B cell (primary cell): ENCODE measurements around the gene TFF2. TPM values are rescaled to one million over a fixed set of nuclear protein-coding genes. Genes with fewer than 3 reads are reported as not detected.
A peak's percentile ranks its signal among the peaks of the same experiment; 100 is the strongest.

Source experiments
- ATAC-seq: fragments of 200-7000 bp; cut with Tn5 transposase; one replicate; pipeline ENCODE4 v1.10.0; 2021; ENCODE audit warnings: low read depth, mild to moderate bottlenecking, moderate number of reproducible peaks, moderate library complexity
- CTCF ChIA-PET: fragments of 350-600 bp; sonication (Branson Sonifier 250); formaldehyde crosslinking; loops from one replicate; lab custom pipeline; 2021; ENCODE audit warnings: antibody characterized with exemption, inconsistent platforms; lab: Charles Lee
- POLR2A ChIA-PET: fragments of 350-600 bp; sonication (Branson Sonifier 250); formaldehyde crosslinking; loops from one replicate; lab custom pipeline; 2021; ENCODE audit warnings: antibody characterized with exemption; lab: Charles Lee
- DNase-seq: peaks from one replicate; pipeline ENCODE4 v3.0.0; 2013
- H2AFZ ChIP-seq: 2 replicates; pipeline ENCODE4 v1.6.1; 2012; ENCODE audit warnings: mild to moderate bottlenecking, low read depth, low read length; ENCODE audit not compliant: insufficient read depth, poor library complexity, severe bottlenecking
- H3K27ac ChIP-seq, 2 donors: 1 replicate in 1 of 2; 2 replicates in 1 of 2; pipeline ENCODE4 v1.5.1; 2012 to 2013; ENCODE audit warnings: low read length in 2 of 2, mild to moderate bottlenecking in 2 of 2, moderate library complexity in 1 of 2
- H3K27me3 ChIP-seq, 4 experiments: fragments of 200-600 bp in 1 of 4; sonication (generic) in 1 of 4; replicated peaks in 1 of 4; 1 replicate in 2 of 4; 2 replicates in 2 of 4; pipeline versions ENCODE4 v1.6.1 to v1.7.0; 2013 to 2016; ENCODE audit warnings: low read length in 3 of 4, mild to moderate bottlenecking in 2 of 4, mixed read lengths in 1 of 4, moderate library complexity in 1 of 4; ENCODE audit not compliant: insufficient read depth in 4 of 4, control insufficient read depth in 3 of 4; ENCODE audit errors: control extremely low read depth in 1 of 4
- H3K36me3 ChIP-seq, 2 experiments: replicated peaks in 1 of 2; 1 replicate in 1 of 2; 2 replicates in 1 of 2; pipeline versions ENCODE4 v1.6.1 to v1.7.1; 2013; ENCODE audit warnings: low read length in 1 of 2; ENCODE audit not compliant: insufficient read depth in 2 of 2, control insufficient read depth in 1 of 2; ENCODE audit errors: control extremely low read depth in 1 of 2, extremely low read depth in 1 of 2
- H3K4me1 ChIP-seq, 2 donors: fragments of 200-600 bp in 1 of 2; sonication (generic) in 1 of 2; 1 replicate in 1 of 2; 2 replicates in 1 of 2; pipeline versions ENCODE4 v1.5.1 to v1.6.1; 2013 to 2017; ENCODE audit warnings: low read length in 2 of 2; ENCODE audit not compliant: control insufficient read depth in 2 of 2, insufficient read depth in 2 of 2
- H3K4me2 ChIP-seq: replicated peaks from 2 replicates; pipeline ENCODE3; 2012; ENCODE audit warnings: mild to moderate bottlenecking, low read depth, low read length; ENCODE audit not compliant: poor library complexity, severe bottlenecking
- H3K4me3 ChIP-seq, 5 experiments: fragments of 200-600 bp in 1 of 5; sonication (generic) in 1 of 5; 1 replicate in 3 of 5; 2 replicates in 2 of 5; pipeline versions ENCODE4 v1.5.1 to v1.7.0; 2011 to 2016; ENCODE audit warnings: low read length in 4 of 5, mild to moderate bottlenecking in 4 of 5, low read depth in 2 of 5, control low read depth in 1 of 5, moderate library complexity in 1 of 5; ENCODE audit not compliant: insufficient read depth in 1 of 5; ENCODE audit errors: control extremely low read depth in 1 of 5, extremely low read depth in 1 of 5
- H3K79me2 ChIP-seq: fragments of 200-600 bp; sonication (generic); one replicate; pipeline ENCODE4 v1.6.0; 2016; ENCODE audit warnings: low read length; ENCODE audit not compliant: control insufficient read depth, insufficient read depth
- H3K9ac ChIP-seq: fragments of 200-600 bp; sonication (generic); 2 replicates; pipeline ENCODE4 v1.6.1; 2017; ENCODE audit warnings: mild to moderate bottlenecking, low read length, moderate library complexity
- H3K9me3 ChIP-seq, 3 donors: one replicate each; pipeline versions ENCODE4 v1.6.1 to v1.7.1; 2013; ENCODE audit warnings: low read length in 2 of 3; ENCODE audit not compliant: control insufficient read depth in 2 of 3, insufficient read depth in 1 of 3; ENCODE audit errors: control extremely low read depth in 1 of 3
- H4K20me1 ChIP-seq: 2 replicates; pipeline ENCODE4 v1.6.0; 2012; ENCODE audit warnings: mild to moderate bottlenecking, low read length; ENCODE audit not compliant: insufficient read depth, control insufficient read depth, poor library complexity, severe bottlenecking
- H3K27ac Mint-ChIP-seq: one replicate; pipeline ENCODE4 v1.8.0; 2021; ENCODE audit warnings: mixed read lengths
- H3K27me3 Mint-ChIP-seq: one replicate; pipeline ENCODE4 v1.8.0; 2021; ENCODE audit warnings: mixed read lengths
- H3K4me1 Mint-ChIP-seq: one replicate; pipeline ENCODE4 v1.8.0; 2021; ENCODE audit warnings: mixed read lengths
- H3K4me3 Mint-ChIP-seq: one replicate; pipeline ENCODE4 v1.8.0; 2021; ENCODE audit warnings: mixed read lengths
- H3K9me3 Mint-ChIP-seq: one replicate; pipeline ENCODE4 v1.8.0; 2022; ENCODE audit warnings: mixed read lengths; ENCODE audit not compliant: insufficient read depth
- EZH2 ChIP-seq: IDR thresholded peaks from 2 replicates; pipeline ENCODE4 v1.6.1; 2012; ENCODE audit warnings: borderline replicate concordance, low read depth, mild to moderate bottlenecking, moderate library complexity, low read length; ENCODE audit not compliant: insufficient read depth, poor library complexity, severe bottlenecking
- WGBS: methylation state at CpG from one replicate; pipeline ENCODE4 v1.1.5; 2013; ENCODE audit warnings: missing lambda C conversion rate; ENCODE audit not compliant: insufficient coverage; 5-methylcytosine and 5-hydroxymethylcytosine counted together
- intact Hi-C: fragments of 100-400 bp; cut with micrococcal nuclease; formaldehyde crosslinking; loops from one replicate; pipeline ENCODE4 v1.10.0; 2022
- polyA plus RNA-seq: library from polyadenylated mRNA; depleted of rRNA; stranded (reverse); fragments of >200 nt; gene quantifications from 2 replicates; pipeline ENCODE4 v1.2.3, GENCODE V29; 2012
- total RNA-seq, 2 donors: library from RNA; stranded (reverse); fragments of 120-200 nt in 1 of 2; gene quantifications; 1 replicate in 1 of 2; 2 replicates in 1 of 2; pipeline versions ENCODE4 v1.2.3 to v1.2.4, GENCODE V29; 2013 to 2022
- TF ChIP-seq, protein P1 (sequence below): fragments of 200-600 bp; IDR thresholded peaks from one replicate; pipeline ENCODE4 v1.8.0; 2022; ENCODE audit warnings: antibody characterized with exemption, mild to moderate bottlenecking

TFF2 gene
- total and polyA plus RNA-seq, 2 donors (not counting 1 experiment from before 2014, with no cell fraction given) = not detected

DNA sequence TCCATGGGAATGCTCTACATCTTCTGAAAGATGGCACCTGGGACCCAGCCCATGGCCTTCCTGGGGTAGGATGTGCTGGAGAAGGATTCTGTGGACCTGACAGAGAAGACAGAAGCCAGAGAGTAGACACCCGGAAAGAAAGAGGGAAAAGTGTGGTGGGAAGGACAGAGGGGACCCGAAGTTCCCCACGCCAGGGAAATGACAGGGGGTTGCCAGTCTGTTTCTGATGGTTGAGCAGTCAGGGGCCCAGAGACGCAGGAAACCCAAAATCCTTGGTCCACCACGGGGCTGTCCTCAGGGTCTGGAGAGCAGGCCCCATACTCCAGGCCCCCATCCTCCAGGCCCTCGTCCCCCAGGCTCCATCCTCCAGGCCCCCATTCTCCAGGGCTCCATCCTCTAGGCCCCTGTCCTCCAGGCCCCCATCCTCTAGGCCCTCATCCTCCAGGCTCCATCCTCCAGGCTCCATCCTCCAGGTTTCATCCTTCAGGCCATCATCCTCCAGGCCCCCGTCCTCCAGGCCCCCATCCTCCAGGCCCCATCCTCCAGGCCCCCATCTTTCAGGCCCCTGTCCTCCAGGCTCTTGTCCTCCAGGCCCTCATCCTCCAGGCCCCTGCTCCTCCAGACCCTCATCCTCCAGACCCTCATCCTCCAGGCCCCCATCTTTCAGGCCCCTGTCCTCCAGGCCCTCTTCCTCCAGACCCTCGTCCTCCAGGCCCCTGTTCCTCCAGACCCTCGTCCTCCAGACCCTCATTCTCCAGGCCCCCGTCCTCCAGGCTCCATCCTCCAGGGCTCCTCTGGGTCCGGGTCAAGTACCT, 1.0 kb upstream of the TFF2 start:
- POLR2A ChIA-PET = no interaction called here
- Histone ChIP-seq H4K20me1 (no peaks in the 10 kb centered on the region), H3K4me3 (no peak overlapping the region), H2AFZ (no peak overlapping the region), H3K36me3 (no peaks in the 10 kb centered on the region), H3K79me2 (no peaks in the 10 kb centered on the region), H3K9ac (no peak overlapping the region), H3K9me3 (peaks cover 9 to 12% (median 10%) of the 10 kb centered on the region in 3 donors), H3K27ac (no peak overlapping the region), H3K4me1 (no peaks in the 10 kb centered on the region), H3K4me2 (no peak overlapping the region), H3K27me3 (peaks cover 0 to 15% (median 1%) of the 10 kb centered on the region in 4 experiments)
- peaks cover 25% of the 10 kb centered on the region for H3K27me3 Mint-ChIP-seq
- H3K27ac Mint-ChIP-seq = peak overlapping the region; percentile 15
- no peaks in the 10 kb centered on the region for H3K4me1 Mint-ChIP-seq
- TF ChIP-seq, protein P1, sequence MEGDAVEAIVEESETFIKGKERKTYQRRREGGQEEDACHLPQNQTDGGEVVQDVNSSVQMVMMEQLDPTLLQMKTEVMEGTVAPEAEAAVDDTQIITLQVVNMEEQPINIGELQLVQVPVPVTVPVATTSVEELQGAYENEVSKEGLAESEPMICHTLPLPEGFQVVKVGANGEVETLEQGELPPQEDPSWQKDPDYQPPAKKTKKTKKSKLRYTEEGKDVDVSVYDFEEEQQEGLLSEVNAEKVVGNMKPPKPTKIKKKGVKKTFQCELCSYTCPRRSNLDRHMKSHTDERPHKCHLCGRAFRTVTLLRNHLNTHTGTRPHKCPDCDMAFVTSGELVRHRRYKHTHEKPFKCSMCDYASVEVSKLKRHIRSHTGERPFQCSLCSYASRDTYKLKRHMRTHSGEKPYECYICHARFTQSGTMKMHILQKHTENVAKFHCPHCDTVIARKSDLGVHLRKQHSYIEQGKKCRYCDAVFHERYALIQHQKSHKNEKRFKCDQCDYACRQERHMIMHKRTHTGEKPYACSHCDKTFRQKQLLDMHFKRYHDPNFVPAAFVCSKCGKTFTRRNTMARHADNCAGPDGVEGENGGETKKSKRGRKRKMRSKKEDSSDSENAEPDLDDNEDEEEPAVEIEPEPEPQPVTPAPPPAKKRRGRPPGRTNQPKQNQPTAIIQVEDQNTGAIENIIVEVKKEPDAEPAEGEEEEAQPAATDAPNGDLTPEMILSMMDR = no peak
- no peak for TF ChIP-seq EZH2
- peaks cover 10% of the 10 kb centered on the region for H3K9me3 Mint-ChIP-seq
- DNase-seq (no peak), ATAC-seq (no peak)
- WGBS = 81% methylated on average over 11 of the region's 11 CpGs
- H3K4me3 Mint-ChIP-seq = no peak overlapping the region
- CTCF ChIA-PET = no interaction called here
- intact Hi-C loops = no loop called here

DNA sequence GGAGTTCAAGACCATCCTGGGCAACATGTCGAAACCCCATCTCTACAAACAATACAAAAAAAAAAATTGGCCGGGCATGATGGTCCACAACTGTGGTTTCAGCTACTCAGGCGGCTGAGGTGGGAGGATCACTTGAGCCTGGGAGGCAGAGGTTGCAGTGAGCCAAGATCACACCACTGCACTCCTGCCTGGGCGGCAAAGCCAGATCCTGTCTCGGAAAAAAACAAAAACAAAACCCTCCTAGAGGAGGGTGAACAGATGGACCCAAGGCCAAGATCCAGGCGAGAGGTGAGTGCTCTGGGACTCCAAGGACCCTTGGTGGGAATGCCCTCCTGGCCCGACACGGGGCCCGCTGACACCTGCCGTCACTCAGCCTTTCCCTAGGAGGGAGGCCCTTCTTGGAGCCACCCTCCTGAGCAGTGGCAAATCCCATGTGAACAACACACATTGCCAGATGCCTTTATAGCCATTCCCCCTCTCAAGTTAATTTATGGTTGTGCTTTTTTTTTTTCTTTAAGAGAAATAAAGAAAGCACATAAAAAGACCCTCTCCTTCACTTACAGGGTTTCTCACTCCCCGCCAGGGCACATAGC, 380 bp downstream of the TFF2 start:
- Histone ChIP-seq H3K27me3 (peaks cover 0 to 11% (median 1%) of the 10 kb centered on the region in 4 experiments), H3K9ac (no peak overlapping the region), H3K27ac (no peak overlapping the region), H2AFZ (no peak overlapping the region), H3K4me2 (no peak overlapping the region), H3K9me3 (peaks cover 3 to 8% (median 8%) of the 10 kb centered on the region in 3 donors), H3K4me1 (no peaks in the 10 kb centered on the region), H4K20me1 (no peaks in the 10 kb centered on the region), H3K36me3 (no peaks in the 10 kb centered on the region), H3K79me2 (no peaks in the 10 kb centered on the region), H3K4me3 (no peak overlapping the region)
- TF ChIP-seq, protein P1 = no peak
- no peak for TF ChIP-seq EZH2
- DNase-seq (no peak), ATAC-seq (no peak)
- Mint-ChIP-seq H3K4me1 (no peaks in the 10 kb centered on the region), H3K27me3 (peaks cover 21% of the 10 kb centered on the region), H3K4me3 (no peak overlapping the region), H3K9me3 (peaks cover 6% of the 10 kb centered on the region), H3K27ac (no peak overlapping the region)
- POLR2A ChIA-PET = no interaction called here
- intact Hi-C loops = no loop called here
- 89% methylated on average over 11 of the region's 11 CpGs for WGBS
- CTCF ChIA-PET = no interaction called here
